Breast epithelium (tissue), 3 donors: ENCODE results near the gene KLF12.

Experiments
- POLR2A ChIP-seq: fragments of 450-650 bp; IDR thresholded peaks from one replicate; pipeline ENCODE4 v1.6.1; 2016; ENCODE audit warnings: antibody characterized with exemption, mild to moderate bottlenecking, moderate library complexity
- POLR2AphosphoS5 ChIP-seq, 3 donors: sonication (generic); formaldehyde crosslinking; IDR thresholded peaks; one replicate each; pipeline ENCODE4 v1.6.1; 2017; ENCODE audit warnings: antibody characterized with exemption in 3 of 3
- TF ChIP-seq, protein P1 (sequence below), 3 donors: fragments of 450-650 bp; IDR thresholded peaks; one replicate each; pipeline ENCODE4 v1.5.1; 2016 to 2017; ENCODE audit warnings: antibody characterized with exemption in 3 of 3, mild to moderate bottlenecking in 3 of 3, moderate library complexity in 3 of 3

DNA sequence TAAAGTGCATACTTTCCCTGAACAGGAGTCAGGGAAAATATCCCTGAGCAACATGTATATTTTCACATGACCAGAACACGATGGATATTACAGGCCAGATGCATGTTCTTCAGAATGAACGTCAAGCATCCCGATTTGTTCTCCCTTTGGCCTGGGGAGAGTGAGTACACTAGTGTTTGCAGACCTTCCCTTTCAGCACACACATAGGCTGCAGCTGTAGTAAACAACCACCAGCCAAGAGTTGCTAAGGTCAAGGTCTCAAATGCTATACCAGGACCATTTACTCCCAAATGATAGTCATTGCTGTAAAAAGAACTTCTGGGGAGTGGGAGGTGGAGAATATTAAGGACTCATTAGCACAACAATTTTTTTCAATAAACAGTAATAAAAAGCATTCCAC, 3.0 kb downstream of the KLF12 start:
- TF ChIP-seq, protein P1, sequence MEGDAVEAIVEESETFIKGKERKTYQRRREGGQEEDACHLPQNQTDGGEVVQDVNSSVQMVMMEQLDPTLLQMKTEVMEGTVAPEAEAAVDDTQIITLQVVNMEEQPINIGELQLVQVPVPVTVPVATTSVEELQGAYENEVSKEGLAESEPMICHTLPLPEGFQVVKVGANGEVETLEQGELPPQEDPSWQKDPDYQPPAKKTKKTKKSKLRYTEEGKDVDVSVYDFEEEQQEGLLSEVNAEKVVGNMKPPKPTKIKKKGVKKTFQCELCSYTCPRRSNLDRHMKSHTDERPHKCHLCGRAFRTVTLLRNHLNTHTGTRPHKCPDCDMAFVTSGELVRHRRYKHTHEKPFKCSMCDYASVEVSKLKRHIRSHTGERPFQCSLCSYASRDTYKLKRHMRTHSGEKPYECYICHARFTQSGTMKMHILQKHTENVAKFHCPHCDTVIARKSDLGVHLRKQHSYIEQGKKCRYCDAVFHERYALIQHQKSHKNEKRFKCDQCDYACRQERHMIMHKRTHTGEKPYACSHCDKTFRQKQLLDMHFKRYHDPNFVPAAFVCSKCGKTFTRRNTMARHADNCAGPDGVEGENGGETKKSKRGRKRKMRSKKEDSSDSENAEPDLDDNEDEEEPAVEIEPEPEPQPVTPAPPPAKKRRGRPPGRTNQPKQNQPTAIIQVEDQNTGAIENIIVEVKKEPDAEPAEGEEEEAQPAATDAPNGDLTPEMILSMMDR (IDR thresholded peaks at IDR 0.05) = no peak
- no peak for TF ChIP-seq POLR2AphosphoS5 (IDR thresholded peaks at IDR 0.05)
- no peak for TF ChIP-seq POLR2A
